Stimulated activated CD4-positive, alpha-beta T cell treated with anti-CD3 and anti-CD28 coated beads, TNF-alpha, amount 100 ng/mL, for 24 hours (primary cell): ENCODE results near the gene OGFR.
"Not testable (repeated sequence)": the region's sequence is repeated elsewhere in the genome, so short reads cannot be mapped to it uniquely, and the experiment has no call there.

Experiments
- DNase-seq, 3 experiments: peaks; one replicate each; pipeline ENCODE4 v3.0.0-alpha.2; 2020; ENCODE audit warnings: low read depth in 3 of 3

Gene OGFR

GRCh38 chr20:62839816-62840215 lies 35.2 kb downstream of the OGFR start:
- no peak for DNase-seq

- DNase-seq, result no peak
Observed at GRCh38 chr20:62840244-62841197, 35.9 kb downstream of the OGFR start.

GRCh38 chr20:62841705-62842212 lies 37.1 kb downstream of the OGFR start:
- no peak for DNase-seq

GRCh38 chr20:62843656-62844055 lies 39.0 kb downstream of the OGFR start:
- no peak for DNase-seq

DNA sequence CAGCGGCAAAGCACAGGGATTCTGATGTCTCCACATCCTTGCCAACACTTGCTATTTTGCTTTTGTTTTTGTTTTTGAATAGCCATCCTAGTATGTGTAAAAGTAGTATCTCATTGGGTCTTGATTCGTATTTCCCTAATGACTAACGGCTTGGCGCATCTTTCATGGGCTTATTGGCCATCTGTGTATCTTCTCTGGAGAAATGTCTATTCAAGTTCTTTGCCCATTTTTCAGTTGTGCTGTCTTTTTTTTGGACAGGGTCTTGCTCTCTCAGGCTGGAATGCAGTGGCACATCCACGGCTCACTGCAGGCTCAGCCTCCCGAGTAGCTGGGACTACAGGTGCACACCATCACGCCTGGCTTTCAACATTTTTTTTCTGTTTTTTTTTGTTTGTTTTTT lies 39.5 kb downstream of the OGFR start:
- DNase-seq, result no peak

GRCh38 chr20:62845416-62846160 lies 41.0 kb downstream of the OGFR start:
- DNase-seq, result no peak

DNA sequence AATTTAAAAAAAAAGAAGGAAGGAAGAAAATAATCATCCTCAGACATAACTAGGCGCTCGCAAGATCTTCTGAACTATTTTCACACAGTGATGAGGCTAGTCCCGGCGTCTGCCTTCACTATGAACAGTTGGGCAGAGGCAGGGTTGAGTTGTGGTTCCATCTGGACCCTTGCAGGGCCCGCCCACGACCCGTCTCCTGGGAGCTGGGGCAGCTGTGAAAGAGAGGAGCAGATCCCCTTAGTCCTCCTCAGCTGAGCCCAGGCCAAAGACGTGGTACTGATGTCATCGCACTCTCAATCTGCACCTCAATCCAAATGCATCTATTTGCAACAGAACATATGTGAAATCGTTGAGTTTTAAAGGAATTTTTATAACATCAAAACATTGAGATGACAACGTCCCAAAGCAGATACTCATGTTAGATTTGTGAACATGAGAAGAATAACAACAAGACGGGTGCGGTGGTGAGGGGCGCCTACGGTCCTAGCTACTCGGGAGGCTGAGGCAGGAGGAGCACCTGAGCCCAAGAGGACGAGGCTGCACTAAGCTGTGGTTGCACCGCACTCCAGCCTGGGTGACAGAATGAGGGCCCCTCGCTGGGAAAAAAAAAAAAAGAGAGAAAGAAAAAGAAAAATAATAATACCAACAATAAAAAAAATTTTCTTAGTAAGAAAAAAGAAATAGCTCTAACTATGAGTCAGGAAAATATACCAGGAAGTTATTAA lies 41.7 kb downstream of the OGFR start:
- DNase-seq, result no peak

DNA sequence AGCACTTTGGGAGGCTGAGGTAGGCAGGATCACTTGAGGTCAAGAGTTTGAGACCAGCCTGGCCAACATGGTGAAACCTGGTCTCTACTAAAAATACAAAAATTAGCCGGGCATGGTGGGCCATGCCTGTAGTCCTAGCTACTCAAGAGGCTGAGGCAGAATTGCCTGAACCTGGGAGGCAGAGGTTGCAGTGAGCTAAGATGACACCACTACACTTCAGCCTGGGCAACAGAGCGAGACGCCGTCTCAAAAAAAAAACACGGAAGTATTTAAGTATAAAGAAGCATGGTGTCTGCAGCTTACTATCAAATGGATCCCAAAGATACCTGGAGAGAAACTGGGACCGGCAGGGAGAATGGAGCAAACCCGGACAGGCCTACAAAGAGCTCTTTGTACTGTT lies 44.3 kb downstream of the OGFR start:
- DNase-seq, result not testable (repeated sequence)

DNA sequence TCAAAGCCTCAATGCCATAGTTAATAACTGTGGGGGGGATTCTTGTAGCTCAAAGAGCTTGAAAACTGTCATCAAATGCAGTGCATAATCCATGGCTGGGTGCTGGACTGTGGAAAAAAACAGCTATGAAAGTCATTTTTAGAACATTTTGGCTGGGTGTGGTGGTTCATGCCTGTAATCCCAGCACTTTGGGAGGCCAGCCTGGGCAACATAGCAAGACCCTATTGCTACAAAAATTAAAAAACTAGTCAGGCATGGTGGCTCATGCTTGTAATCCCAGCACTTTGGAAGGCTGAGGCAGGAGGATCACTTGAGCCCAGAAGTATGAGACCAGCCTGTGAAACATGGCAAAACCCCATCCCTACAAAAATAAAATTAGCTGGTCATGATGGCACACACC lies 44.8 kb downstream of the OGFR start:
- no peak for DNase-seq

GRCh38 chr20:62850333-62850974 lies 45.8 kb downstream of the OGFR start:
- DNase-seq, result no peak

DNA sequence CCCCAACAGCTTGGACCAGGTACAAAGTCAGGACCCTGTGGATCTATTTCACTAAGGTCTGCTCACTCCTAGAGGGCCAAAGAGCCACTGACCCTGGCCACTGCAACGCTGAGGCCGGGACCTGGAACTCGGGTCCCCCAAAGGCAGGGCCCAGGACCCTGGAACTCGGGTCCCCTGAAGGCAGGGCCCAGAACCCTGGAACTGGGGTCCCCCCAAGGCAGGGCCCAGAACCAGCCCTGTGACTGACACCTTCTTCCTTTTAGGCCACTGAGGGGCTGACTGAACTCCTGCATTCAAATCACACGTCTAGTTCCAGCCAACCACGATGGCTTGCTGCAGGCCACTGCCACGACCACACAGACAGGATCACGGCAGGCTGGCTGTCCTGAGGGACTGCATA lies 47.6 kb downstream of the OGFR start:
- DNase-seq, result no peak

- no peak for DNase-seq
Observed at GRCh38 chr20:62852841-62853240, 48.2 kb downstream of the OGFR start.

- DNase-seq, result not testable (repeated sequence)
Observed at GRCh38 chr20:62853304-62853703, 48.7 kb downstream of the OGFR start.

GRCh38 chr20:62854121-62854520 lies 49.5 kb downstream of the OGFR start:
- no peak for DNase-seq

DNA sequence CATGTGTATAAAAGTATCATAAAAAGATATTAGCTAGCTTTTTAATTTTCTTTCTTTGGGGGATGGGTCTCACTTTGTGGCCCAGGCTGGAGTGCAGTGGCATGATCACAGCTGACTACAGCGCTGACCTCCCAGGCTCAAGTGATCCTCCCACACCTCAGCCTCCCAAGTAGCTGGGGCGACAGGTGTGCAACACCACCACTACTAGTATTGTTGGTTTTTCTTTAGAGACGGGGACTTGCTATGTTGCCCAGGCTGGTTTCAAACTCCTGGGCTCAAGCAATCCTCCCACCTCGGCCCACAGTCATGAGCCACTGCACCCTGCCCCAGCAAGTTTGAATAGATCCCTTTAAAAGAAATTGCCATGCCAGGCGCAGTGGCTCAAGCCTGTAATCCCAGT lies 50.5 kb downstream of the OGFR start:
- no peak for DNase-seq

DNA sequence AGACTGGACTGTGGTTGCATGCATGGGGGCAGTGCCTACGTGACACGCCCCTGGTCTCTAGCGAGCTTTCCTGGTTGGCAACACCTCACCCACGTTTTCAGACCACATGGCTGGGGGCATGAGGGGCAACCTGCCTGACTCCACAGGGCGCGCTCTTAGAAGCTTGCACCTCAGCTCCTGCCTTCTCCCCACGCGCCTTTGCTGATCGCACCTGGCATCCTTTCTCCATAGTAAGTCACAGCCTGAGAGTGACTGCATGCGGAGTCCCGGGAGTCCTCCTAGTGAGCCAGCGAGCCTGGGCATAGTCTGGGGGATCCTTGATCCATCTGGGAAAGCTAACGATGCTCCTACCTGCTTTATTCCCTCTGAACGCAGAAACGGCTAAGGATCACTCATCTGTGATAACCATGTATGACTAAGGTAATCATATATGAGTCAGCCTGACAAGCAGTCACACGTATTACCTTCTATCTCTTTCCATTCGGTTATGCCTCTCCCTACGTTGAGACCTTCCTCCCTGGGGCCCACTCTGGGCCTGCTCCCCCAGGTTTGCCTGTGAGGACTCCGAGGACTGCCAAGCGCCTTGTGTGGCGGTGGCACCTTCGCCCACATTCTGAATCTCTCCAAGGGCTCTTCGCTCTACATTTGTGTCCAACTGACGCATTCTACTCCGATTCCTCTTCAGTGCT lies 52.4 kb downstream of the OGFR start:
- DNase-seq, result no peak

- DNase-seq, result no peak
Observed at GRCh38 chr20:62858058-62858830, 53.6 kb downstream of the OGFR start.

GRCh38 chr20:62859721-62860120 lies 55.1 kb downstream of the OGFR start:
- no peak for DNase-seq

- no peak for DNase-seq
Observed at GRCh38 chr20:62860391-62860923, 55.8 kb downstream of the OGFR start.
